GM21528 (cell line): ENCODE data around the gene CANT1.
A peak's percentile ranks its signal among the peaks of the same experiment; 100 is the strongest.

Experiments
- ATAC-seq: cut with Tn5 transposase; IDR thresholded peaks from one replicate; pipeline ENCODE4 v1.9.1; 2021; ENCODE audit warnings: mild to moderate bottlenecking, moderate library complexity; ENCODE audit not compliant: unreplicated experiment, low FRiP score

Gene CANT1

GRCh38 chr17:79009397-79010303, at the start of gene CANT1:
Gene CANT1, minus strand, starts transcription at chr17:79009764. Its CDS starts 12,142 bp downstream, at chr17:78997622.
- ATAC-seq, result peak; percentile 83

DNA sequence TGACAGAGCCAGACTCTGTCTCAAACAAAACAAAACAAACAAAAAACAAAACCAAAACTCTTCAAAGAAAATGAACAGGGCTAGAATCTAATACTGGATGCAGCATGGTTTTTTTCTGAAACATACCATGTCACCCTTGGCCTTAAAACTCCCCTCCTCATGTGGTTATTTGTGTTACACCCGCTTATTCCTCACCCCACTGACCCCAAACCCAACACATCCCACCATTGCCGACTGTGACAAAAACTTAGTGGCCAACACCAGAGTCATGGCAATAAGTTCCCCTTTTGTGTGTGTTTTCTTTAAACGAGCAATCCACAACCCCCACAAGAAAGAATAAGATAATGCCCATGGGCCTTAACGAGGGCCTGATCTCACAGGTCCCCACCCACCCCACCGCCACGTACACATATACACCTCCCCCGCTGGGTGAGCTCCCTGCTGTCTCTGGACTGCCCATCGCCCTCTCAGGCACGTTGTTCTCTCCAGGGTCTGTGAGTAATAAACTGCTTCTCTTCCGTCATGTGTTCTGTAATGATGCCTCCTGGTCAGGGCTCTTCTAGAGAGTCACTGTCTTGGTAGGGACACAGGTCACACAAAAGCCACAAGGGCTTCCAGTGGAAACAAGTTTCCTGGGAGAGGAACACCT, 48.3 kb upstream of the CANT1 start:
- ATAC-seq, result no peak

DNA sequence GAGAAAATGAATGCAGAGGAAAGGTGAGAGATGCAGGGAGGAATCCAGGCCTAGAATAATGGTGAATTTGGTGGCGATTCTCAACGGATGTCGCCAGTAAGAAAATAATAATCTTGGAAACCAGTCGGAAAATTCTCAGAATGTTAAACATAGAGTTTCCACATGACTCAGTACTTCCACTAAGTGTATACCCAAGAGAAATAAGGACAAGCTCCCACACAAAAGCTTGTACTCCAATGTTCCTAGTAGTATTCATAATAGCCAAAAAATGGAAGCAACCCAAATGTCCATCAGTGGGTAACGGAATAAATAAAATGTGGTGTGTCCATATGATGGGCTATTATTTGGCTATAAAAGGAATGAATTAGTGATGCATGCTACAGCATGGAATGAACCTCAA, 45.6 kb upstream of the CANT1 start:
- no peak for ATAC-seq

DNA sequence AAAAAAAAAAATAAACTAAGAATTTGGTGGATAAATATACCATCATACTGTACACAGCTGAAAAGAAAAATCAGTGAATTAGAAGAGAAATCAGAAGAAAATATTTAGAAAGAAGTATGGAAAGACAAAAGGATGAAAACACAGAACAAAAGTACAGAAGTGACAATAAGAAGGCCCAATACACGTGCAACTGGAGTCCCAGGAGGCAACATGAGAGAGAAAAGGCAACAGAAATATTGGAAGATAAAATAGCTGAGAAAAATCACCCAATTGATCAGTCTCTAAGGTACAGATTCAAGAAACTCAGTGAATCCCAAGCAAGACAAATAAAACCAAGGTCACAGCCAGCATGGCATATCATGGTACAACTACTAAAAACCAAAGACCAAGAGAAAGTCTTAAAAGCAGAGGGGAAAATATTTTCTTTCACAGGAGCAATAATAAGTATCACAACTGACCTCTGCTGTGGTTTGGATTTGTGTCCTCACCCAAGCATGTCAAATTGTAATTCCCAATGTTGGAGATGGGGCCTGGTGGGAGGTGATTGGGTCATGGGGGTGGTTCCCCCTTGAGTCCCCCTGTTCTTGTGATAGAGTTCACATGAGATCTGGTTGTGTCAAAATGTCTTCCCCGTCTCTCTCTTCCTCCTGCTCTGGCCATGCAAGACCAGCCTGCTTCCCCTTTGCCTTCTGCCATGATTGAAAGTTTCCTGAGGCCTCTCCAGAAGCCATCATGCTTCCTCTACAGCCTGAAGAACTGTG, 44.8 kb upstream of the CANT1 start:
- ATAC-seq, result no peak

DNA sequence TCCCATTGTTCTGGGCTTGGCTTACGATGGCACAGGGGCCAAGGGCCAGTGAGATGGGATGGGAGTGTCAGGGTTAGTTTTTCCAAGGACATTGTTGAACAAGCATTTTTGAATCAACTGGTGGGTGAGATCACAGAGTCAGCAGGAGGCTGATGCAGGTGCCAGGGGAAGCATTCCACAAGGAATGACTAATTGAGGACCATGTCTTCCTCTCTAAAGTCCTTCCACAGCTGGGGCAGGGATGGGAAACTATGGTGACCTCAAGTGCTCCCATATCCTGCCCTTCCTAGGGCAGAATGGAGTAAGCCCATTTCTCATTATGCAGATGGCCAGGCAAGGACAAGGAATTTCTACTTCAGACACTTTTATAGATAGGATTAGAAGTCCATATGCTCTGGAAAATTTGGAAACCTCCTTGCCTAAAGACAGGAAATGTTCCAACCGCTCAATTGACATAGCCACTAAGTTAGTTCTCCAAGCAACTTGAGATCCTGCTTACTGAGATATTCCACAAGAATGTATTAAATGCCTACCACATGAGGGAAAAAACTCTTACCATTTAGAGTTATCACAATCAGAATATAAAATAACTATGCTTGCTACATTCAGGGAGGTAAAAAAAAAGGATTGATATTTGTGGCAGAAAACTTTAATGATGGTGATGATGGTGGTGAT, 43.8 kb upstream of the CANT1 start:
- ATAC-seq, result no peak

- ATAC-seq, result no peak
These were observed 42.6 kb upstream of the CANT1 start for GRCh38 chr17:79052131-79052530.

DNA sequence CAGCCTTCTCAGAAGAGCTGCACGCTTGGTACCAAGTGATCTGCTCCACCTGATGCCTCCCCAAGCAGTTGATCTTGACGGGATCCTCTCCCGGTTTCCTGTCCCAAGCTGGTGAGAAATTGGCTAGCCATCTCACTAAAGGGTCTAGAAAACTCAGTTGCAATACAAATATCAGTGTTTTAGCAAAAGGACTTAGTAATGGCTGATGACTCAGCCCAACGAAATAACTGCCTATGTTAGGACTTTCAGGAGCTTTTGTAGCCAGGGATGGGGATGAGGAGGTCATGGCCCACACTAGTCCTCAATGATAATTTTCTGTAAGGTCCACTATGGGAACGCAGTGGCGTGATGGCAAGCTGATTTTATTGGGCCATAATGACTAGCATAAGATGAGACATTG, 41.7 kb upstream of the CANT1 start:
- no peak for ATAC-seq

DNA sequence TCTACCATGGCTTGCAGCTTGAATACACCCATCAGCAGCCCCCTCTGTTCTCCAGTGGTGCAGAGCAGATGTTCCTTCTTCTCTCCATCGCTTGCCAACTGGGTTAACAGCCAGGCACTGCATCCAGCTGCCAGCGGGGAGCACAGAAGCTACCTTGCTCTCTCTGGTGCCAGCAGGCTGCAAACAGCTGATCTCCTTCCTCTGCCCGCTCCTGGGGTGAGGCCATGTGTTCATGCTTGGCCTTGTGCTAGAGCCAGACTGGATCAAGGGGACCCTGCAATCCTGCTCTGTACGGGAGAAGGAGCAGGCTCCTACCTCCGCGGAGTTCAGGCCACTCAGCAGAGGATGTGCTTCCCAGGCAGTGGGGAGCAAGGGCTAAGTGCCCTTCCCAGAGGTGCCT, 41.0 kb upstream of the CANT1 start:
- ATAC-seq, result no peak

DNA sequence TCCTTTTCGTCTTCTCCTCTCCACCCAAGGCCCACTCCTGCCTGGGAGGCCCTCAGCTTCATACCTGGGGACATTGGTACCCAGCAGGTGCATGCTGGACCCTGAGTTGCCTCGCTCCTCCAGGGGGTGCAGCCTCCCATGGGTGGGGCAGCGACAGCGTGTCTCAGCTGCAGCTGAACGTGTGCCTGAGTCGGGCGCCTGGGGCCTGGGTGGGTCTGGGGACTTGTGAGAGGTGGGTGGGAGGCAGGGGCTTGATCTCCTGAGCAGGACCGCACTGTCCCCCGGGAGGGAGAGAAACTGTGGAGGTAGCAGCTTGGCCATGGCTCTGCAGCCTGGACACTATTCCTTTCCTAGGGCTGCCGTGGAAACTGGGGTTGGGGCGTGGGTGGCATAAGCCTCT, 40.3 kb upstream of the CANT1 start:
- ATAC-seq, result no peak

DNA sequence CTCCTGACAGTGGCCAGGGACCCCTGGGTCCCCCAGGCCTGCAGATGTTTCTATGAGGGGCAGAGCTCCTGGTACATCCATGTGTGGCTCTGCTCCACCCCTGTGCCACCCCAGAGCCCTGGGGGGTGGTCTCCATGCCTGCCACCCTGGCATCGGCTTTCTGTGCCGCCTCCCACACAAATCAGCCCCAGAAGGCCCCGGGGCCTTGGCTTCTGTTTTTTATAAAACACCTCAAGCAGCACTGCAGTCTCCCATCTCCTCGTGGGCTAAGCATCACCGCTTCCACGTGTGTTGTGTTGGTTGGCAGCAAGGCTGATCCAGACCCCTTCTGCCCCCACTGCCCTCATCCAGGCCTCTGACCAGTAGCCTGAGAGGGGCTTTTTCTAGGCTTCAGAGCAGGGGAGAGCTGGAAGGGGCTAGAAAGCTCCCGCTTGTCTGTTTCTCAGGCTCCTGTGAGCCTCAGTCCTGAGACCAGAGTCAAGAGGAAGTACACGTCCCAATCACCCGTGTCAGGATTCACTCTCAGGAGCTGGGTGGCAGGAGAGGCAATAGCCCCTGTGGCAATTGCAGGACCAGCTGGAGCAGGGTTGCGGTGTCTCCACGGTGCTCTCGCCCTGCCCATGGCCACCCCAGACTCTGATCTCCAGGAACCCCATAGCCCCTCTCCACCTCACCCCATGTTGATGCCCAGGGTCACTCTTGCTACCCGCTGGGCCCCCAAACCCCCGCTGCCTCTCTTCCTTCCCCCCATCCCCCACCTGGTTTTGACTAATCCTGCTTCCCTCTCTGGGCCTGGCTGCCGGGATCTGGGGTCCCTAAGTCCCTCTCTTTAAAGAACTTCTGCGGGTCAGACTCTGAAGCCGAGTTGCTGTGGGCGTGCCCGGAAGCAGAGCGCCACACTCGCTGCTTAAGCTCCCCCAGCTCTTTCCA, 39.5 kb upstream of the CANT1 start:
- no peak for ATAC-seq

GRCh38 chr17:79047923-79048825, 38.6 kb upstream of the CANT1 start:
- ATAC-seq, result no peak

DNA sequence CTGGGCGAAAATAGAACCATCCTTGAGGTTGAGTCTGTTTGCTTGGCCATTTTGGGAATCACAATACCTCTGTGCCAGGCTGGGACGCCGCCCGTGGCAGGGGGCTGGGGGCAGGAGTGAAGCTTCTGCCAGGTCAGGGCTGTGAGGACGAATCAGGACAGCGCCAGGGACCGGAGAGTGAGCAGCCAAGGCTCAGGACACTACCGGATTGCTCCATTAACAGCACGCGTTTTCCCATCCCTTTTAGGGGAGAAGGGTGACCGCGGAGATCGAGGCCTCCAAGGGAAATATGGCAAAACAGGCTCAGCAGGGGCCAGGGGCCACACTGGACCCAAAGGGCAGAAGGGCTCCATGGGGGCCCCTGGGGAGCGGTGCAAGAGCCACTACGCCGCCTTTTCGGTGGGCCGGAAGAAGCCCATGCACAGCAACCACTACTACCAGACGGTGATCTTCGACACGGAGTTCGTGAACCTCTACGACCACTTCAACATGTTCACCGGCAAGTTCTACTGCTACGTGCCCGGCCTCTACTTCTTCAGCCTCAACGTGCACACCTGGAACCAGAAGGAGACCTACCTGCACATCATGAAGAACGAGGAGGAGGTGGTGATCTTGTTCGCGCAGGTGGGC, 37.8 kb upstream of the CANT1 start:
- no peak for ATAC-seq

DNA sequence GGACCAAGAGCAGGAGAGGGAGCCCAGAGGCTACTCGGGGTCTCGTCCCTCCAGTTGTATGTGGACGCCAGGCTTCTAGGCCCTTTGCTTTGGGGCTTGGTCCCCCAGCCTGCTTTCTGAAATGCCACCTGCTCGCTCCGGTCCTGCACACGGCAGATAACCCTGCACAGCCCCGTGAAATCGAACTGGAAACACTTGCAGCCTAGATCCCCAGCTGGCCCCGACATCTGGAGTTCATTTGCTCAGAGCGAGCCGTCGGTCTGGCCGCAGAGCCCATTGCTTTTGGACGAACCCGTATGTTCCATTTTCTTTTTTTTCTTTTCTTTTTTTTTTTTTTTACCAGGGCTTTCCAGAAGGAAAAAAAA, 37.3 kb upstream of the CANT1 start:
- ATAC-seq, result no peak

- no peak for ATAC-seq
These were observed 36.8 kb upstream of the CANT1 start for GRCh38 chr17:79046197-79046915.

GRCh38 chr17:79045842-79046196, 36.3 kb upstream of the CANT1 start:
- no peak for ATAC-seq

- no peak for ATAC-seq
These were observed 35.6 kb upstream of the CANT1 start for GRCh38 chr17:79045001-79045729.

DNA sequence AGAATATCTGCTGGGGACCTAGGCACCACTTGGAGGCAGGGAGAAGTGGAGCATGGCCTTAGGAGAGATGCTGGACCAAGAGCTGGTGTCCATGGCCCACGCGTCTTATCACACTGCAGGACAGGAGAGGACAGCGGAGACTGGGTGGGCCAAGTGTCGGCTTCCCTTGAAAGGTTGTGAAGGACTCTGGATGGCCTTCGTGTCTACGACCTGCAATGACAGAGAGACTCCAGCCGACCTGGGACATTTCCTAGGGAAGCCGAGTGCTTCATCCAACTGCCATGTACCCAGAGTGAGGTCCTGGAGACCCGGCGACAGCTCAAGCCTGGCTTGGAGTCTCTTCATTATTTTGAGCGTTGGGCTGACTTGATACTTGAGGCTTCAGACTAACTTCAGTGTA, 34.9 kb upstream of the CANT1 start:
- ATAC-seq, result no peak
